GM12864 (cell line): ENCODE data around the gene FBXW7.

Source experiments
- DNase-seq: peaks from one replicate; pipeline ENCODE4 v3.0.0-alpha.2; 2011; ENCODE audit warnings: low read depth
- H3K4me3 ChIP-seq: 2 replicates; pipeline ENCODE4 v1.5.1; 2011; ENCODE audit warnings: mild to moderate bottlenecking, low read depth, low read length, control low read depth
- TF ChIP-seq, protein P1 (sequence below): IDR thresholded peaks from 2 replicates; pipeline ENCODE4 v1.5.1; 2011; ENCODE audit warnings: low read depth, mild to moderate bottlenecking, moderate library complexity, low read length, control low read depth, inconsistent platforms; ENCODE audit errors: missing control alignments

The FBXW7 gene

DNA sequence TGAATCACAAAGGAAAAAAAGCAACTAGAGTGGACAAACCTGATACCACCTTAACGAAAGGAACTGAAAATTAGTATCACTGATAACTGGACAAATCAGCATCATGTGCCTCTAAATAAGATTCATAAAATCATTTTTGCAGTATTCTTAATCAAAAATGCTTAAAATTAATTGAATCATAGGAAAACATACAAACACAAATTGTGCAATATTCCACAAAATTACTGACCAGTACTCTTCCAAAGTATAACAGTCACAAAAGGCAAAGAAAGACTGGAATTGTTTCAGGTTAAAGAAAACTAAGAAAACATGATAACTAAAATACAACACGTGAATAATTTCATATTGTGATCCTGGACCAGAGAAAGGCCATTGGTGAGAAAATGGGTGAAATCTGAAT lies 27.1 kb downstream of the FBXW7 start:
- H3K4me3 ChIP-seq: no peak overlapping the region
- TF ChIP-seq, protein P1, sequence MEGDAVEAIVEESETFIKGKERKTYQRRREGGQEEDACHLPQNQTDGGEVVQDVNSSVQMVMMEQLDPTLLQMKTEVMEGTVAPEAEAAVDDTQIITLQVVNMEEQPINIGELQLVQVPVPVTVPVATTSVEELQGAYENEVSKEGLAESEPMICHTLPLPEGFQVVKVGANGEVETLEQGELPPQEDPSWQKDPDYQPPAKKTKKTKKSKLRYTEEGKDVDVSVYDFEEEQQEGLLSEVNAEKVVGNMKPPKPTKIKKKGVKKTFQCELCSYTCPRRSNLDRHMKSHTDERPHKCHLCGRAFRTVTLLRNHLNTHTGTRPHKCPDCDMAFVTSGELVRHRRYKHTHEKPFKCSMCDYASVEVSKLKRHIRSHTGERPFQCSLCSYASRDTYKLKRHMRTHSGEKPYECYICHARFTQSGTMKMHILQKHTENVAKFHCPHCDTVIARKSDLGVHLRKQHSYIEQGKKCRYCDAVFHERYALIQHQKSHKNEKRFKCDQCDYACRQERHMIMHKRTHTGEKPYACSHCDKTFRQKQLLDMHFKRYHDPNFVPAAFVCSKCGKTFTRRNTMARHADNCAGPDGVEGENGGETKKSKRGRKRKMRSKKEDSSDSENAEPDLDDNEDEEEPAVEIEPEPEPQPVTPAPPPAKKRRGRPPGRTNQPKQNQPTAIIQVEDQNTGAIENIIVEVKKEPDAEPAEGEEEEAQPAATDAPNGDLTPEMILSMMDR: no peak
- DNase-seq: no peak

DNA sequence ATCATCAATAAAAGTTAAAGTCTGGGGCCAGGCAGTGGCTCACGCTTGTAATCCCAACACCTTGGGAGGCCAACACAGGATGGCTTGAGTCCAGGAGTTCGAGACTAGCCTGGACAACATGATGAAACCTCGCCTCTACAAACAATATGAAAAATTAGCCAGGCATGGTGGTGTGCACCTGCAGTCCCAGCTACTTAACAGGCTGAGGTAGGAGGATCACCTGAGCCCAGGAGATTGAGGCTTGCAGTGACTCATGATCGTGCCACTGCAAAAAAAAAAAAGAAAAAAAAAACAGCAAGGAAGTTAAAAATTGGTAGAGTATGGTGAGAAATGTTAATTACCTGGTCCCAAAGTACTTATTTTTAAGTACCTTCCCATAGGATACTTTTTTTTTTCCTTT lies 27.5 kb downstream of the FBXW7 start:
- TF ChIP-seq, protein P1: no peak
- no peak for DNase-seq

DNA sequence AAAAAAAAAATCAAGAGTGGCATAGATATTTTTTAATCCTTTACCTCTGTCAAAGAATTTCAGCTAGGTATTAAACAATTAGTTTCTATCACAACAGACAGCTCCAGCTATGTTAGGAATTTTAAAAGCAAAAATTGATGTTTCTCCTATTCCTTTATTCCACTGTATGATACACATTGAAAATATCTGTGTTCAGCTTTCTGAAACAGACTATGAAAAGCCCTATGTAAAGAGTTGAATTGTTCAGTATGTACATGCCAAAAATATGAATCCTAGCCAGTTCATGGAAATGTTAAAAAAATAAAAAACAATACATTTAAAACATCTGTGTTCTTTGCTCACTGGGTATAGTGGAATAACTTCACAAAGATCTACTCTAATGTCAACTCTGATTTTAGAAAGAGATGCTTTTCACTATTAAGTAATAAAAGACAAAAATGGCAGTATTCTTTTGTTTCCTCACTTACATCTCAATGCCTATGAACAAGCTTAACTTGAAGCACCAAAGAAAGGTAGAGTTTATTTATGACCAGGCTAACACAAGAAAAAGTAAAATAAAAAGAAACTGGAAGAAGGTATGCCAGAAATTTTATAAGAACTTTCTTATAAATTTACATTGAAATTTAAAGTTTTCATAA lies 32.1 kb downstream of the FBXW7 start:
- TF ChIP-seq, protein P1: no peak
- no peak for DNase-seq

More for the DNA sequence above, 27.5 kb downstream of the FBXW7 start:
- no peak overlapping the region for H3K4me3 ChIP-seq

DNA sequence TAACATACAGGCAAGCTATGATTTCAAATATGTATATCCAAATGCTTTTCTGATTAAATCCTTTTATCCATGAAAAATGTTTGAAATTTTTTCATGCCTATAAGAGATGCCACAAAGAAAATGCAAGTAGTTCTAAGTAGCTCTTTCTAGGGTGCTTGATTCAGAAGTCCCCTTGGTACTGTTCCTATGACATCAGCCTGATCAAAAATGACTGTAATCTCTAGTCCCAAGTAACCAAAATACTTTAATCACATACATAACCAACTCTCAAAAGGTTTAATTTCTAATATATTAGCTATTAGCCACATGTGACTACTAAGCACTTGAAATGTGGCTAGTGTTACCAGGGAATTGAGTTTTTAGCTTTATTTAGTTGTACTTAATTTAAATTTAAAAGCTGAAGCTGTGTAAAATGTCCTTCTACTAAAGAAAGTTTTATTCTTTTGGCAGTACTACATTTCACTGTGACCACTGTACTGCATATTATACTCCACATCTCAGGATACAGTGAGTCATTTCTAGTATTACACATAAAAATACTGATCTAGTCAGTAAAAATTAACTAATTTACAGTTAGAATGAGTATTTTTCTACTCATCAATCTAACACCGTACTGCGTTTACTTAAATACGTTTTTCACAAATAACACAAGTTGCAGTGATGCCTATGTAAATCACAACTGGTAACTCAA lies 33.9 kb downstream of the FBXW7 start:
- DNase-seq: no peak
- no peak overlapping the region for H3K4me3 ChIP-seq
- TF ChIP-seq, protein P1: no peak

More for the DNA sequence above, 32.1 kb downstream of the FBXW7 start:
- H3K4me3 ChIP-seq: no peak overlapping the region

DNA sequence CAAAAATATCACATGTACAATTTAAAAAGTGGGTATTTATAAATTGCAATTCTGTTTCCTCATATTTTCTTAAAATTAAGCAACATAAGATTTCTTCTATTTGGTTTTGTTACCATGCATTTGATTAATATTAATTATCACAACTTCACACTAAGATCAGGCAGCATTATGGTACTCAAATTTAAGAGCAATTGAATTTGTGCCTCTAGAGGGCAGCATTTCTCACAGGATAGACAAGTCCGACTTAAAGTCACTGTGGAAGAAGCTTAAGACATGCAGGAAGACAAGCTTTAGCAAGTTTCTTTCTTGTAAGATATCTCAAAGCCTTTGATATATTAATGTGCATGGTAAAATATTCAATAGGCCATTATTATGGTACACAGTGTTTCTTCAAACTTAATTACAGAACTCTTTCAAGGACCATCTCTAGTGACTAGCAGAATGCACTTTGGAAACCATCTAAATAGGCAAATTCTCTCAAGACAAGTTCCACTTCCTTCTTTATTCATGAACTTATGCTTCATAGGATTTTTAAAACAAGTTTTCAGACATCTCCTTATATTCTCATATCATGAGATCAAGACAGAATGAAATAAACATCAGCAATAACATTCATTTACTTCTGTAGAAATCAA lies 35.0 kb downstream of the FBXW7 start:
- DNase-seq: peak; percentile 86
- no peak overlapping the region; the same call in 1 of the 2 replicates for H3K4me3 ChIP-seq
- TF ChIP-seq, protein P1: peak; percentile 70

DNA sequence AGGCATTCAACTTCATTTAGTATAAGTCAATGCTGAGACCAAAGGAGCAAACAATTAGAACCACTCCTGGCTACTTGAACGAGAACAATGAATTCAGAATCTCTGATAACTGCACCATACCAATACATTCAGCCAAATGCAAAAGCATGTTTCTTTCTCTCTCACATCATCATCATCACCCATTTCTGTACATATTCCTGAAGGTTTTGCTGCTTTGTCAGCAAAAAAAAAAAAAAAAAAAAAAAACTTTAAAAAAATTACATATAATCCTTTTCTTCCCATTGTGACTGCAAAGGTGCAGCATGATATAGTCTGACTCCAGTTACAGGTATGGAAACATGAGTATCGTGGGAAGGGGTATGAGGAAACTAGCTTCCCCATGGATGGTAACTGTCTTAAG lies 35.6 kb downstream of the FBXW7 start:
- TF ChIP-seq, protein P1: no peak
- H3K4me3 ChIP-seq: no peak overlapping the region
- DNase-seq: no peak
